ENCODE data around the gene FBXO5.
A peak's percentile ranks its signal among the peaks of the same experiment; 100 is the strongest.
"Not testable (repeated sequence)": the region's sequence is repeated elsewhere in the genome, so short reads cannot be mapped to it uniquely, and the experiment has no call there.

FBXO5 gene

DNA sequence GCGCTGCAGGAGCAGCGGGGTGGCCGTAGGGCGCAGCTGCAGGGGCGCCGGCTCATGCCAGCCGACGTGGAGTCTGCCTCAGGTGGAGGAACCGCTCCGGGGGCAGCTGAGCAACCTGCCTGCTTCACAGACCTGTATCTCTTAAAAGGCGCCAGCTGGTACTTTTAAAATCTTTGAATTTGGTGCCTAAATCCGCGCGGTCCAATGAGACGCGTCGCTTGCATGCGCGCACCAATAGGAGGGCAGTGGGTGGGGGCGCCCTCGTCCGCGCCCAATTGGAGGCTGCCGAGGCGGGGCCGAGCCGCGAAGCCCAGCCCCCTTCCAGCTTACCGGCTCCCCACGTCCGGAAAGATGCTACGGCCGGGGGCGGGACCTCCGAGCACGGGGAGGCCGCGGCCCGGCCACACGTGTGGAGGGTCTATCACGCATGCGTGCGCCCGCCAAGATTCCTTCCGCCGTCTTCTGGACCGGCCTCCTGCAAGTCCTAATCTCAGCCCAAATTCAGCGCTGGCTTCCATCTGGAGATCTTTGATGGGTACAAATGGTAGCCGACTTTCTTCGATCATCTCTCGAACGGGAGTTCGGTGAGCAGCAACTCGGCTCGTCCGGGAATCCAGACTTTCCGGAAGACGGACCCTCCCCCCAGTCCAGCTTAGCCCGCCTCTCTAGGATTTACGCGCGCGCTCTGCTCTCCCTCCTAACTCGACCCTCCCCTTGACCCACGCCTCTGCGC is at the start of gene FBXO5:
TSS of gene FBXO5 (minus strand) at position 138 of the 733 bp plus-strand sequence. CDS start at position 56, 82 bp downstream.
- DNase-seq = peak; percentile 98

GRCh38 chr6:153032255-153032882 is 49.5 kb upstream of the FBXO5 start:
- no peak for DNase-seq

- no peak for DNase-seq
Measured at GRCh38 chr6:153031335-153031955, 48.6 kb upstream of the FBXO5 start.

DNA sequence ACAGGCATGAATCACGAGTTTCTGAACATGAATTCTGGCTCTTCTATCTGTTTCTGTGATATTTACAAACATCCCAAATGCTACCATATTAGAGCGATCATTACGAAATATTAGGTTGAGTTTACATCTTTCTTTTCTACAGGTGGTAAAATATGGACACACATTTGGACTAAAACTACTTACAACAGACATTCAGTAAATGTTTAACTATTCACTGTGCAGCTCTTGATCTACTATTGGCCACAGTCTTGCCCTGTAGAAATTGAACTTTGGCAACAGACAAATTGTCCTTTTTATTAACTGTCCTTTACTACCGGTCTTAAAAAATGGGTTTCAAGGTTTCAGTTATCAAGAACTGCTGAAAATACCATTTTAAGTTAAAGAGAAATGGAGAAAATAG is 46.1 kb upstream of the FBXO5 start:
- DNase-seq = no peak

DNA sequence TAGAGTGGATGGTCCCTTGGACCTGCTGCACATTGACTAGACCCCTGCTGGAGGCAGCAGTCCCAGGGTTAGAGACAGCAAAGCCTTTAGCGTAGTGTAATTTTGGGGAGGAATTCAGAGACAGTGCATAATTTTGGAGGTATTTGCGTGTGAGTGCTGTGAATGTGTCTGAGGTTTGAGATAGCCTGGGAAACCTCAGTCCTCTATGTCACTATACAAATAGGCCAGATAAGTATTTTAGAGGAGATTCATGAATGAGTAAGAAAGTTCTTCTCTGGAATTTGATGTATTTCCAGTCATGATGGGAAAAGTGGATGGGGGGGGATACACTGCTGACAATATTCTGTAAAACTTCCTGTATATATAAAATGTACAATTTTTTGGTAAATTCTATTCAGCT is 45.4 kb upstream of the FBXO5 start:
- DNase-seq = no peak

- DNase-seq = no peak
Measured at GRCh38 chr6:153027480-153027879, 44.6 kb upstream of the FBXO5 start.

DNA sequence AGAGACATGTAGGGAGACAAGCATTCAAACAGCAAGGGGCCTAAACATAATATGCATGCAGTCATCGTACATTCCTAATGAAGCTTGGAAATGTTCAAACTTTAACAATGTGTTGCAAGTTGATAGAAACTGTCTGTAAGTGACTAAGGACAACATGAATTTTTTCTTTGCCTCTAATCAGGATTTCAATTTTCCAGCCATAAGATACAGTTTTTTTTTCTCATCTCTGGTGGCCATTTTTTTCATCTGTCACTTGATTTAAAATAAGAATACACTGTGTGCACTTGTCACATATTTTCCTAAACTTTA is 41.8 kb upstream of the FBXO5 start:
- DNase-seq = no peak

GRCh38 chr6:153023977-153024708 is 41.3 kb upstream of the FBXO5 start:
- DNase-seq = peak; percentile 6

- DNase-seq = no peak
Measured at GRCh38 chr6:153018355-153018754, 35.5 kb upstream of the FBXO5 start.

- no peak for DNase-seq
Measured at GRCh38 chr6:153016846-153017245, 34.0 kb upstream of the FBXO5 start.

DNA sequence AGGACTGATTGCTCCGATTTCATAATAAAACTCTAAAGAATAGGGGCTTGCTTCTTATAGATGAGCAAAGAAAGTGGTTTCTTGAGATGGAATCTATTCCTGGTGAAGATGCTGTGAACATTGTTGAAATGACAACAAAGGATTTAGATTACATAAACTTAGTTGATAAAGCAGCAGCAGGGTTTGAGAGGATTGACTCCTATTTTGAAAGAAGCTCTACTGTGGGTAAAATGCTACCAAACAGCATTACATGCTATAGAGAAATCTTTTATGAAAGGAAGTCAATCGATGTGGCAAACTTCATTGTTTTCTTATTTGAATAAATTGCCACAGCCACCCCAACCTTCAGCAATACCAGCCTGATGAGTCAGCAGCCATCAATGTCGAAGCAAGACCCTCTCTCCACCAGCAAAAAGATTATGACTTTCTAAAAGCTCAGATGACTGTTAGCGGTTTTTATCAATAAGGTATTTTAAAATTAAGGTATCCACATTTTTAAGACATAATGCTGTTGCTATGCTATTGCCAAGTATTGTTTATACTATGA is 32.3 kb upstream of the FBXO5 start:
- DNase-seq = no peak

- DNase-seq = no peak
Measured at GRCh38 chr6:153013438-153013837, 30.6 kb upstream of the FBXO5 start.

GRCh38 chr6:153012856-153013255 is 30.0 kb upstream of the FBXO5 start:
- DNase-seq = no peak

DNA sequence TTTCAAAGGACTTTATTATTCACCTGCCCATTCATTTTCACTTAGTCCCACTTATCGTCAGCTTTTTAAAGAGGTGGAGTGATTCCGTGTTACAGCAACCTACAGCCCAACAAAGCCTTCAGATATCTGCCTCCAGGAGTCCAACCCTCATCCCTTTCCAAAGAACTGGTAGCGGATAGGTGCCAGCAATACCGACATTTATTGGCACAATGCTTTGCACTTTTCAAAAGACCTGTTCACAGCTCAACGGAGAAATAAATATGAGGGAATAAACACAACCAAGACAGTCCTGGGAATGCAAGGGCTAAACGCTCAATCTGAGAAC is 20.5 kb upstream of the FBXO5 start:
- no peak for DNase-seq

DNA sequence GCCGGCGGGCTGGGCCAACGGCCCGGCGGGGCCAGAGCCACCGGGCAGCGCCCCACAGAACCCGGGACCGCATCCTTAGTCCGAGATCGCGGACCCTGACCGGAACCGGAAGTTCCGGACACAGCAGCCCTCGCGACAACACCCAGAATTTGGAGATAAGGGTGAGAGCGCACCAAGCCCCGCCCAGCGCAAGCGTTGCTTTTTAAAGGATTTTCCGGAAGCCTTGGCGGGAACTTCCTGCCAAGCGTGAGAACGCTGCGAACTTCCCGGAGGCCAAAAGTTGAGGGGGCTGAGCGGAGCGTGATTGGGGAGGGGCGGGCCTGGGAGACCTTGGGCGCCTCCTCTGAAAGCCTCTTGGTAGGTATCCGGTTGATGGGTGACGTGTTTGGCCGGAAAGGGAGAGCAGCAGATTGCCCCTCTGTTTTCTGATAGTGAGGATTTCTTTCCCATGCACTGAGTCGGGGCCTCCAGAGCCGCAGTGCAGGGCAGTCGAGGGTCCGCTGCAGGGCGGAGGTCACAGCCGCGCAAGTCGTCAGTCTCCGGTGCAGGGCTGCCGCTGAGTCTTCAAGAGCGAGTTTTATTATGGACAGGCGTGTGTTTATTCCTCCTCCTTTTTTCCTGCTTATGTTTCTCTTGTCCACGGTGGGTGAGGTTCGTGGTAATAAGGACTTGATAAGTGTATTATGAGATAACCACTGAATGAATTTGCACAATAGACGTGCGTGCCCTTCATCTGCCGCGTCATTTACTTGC is 19.9 kb upstream of the FBXO5 start, which contains the start of gene MTRF1L:
TSS of gene MTRF1L (minus strand) at position 97 of the 753 bp plus-strand sequence. CDS start at position 73, 24 bp downstream.
- peak; percentile 87 for DNase-seq

GRCh38 chr6:153001767-153002612 is 19.1 kb upstream of the FBXO5 start:
- DNase-seq = peak; percentile 19

- DNase-seq = not testable (repeated sequence)
Measured at GRCh38 chr6:153000790-153001189, 17.9 kb upstream of the FBXO5 start.

- no peak for DNase-seq
Measured at GRCh38 chr6:153000243-153000642, 17.4 kb upstream of the FBXO5 start.

DNA sequence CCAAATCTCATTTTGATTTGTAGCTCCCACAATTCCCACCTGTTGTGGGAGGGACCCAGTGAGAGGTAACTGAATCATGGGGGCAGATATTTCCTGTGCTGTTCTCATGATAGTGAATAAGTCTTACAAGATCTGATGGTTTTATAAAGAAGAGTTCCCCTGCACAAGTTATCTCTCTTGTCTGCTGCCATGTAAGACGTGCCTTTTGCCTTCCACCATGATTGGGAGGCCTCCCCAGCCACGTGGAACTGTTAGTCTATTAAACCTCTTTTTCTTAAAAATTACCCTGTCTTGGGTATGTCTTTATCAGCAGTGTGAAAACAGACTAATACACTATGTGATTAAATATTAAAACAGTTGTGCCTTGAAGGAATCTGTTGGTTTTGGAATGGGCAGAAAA is 16.7 kb upstream of the FBXO5 start:
- DNase-seq = not testable (repeated sequence)

DNA sequence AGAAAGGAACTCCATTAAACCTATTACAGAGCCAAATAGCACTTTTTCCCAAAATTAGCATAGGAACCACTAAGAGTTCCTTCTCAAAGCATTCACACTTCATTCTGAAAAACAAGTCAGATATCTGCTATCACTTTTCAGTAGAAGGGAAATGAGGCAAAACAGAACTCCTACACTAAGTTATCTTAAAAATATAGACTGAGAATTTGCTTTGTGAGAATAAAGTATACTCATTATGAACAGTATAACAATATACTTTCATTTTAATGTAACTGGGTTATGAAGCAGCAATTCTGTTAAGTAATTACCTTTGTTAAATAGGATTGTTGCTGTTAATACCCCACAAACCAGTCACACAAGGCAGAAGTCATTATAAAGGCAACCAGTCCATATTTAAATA is 11.0 kb upstream of the FBXO5 start:
- DNase-seq = no peak

DNA sequence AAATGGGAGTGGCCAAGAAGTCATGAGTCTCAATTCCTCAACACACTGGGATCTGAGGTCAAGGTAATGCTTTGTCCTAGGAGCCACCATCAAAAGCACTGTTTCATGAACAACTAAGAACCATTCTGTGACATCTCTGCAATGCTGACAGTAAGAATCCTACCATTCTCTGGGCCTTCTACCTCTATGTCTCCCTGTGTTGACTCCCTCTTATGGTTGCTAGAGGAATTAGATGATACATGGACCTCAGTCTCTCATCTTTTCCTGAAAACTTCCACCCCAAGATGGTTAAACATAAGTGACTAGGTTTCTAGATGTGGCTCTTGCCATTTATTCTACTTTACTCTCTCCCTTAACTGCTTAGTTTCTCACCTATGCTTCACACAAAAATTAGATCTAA is 10.6 kb upstream of the FBXO5 start:
- no peak for DNase-seq

DNA sequence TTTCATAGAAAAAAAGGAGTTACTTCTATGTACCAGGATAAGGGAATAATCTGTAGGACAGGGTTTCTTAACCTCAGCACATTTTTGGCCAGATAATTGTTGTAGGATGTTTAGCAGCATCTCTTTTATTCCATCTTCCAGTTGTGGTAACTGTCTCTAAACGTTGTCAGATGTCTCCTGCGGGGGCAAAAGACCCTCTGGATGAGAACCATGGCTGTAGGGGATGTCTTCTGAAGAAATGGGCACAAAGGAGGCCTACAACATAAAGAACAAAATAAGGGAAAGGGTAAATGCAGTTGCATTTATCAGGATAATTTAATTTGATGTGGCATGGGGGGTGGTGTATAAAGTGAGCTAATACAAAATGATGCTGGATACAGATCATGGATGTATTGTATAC is 4.1 kb upstream of the FBXO5 start:
- no peak for DNase-seq
